Thyroid gland (tissue), 4 donors: ENCODE data around the gene FAR1.

Experiments used
- CTCF ChIP-seq, 6 experiments: fragments of 200-600 bp in 3 of 6; fragments of 450-650 bp in 3 of 6; sonication (generic) in 3 of 6; IDR thresholded peaks; one replicate each; pipeline ENCODE4 v1.5.1; 2016 to 2019; ENCODE audit warnings: antibody characterized with exemption in 6 of 6, mild to moderate bottlenecking in 2 of 6, inconsistent platforms in 1 of 6, moderate library complexity in 1 of 6
- POLR2A ChIP-seq, 2 donors: fragments of 450-650 bp; IDR thresholded peaks; one replicate each; pipeline ENCODE4 v1.6.1; 2017; ENCODE audit warnings: antibody characterized with exemption in 2 of 2, mild to moderate bottlenecking in 2 of 2, moderate library complexity in 1 of 2

- TF ChIP-seq CTCF (IDR thresholded peaks at IDR 0.05): no peak
- TF ChIP-seq POLR2A (IDR thresholded peaks at IDR 0.05): no peak
Observed at GRCh38 chr11:13674799-13675509, 6.5 kb downstream of the FAR1 start.
